D721Med (cell line): ENCODE data around the gene DTYMK.
"Not testable (repeated sequence)": the region's sequence is repeated elsewhere in the genome, so short reads cannot be mapped to it uniquely, and the experiment has no call there.

ENCODE experiments used
- DNase-seq: peaks from one replicate; pipeline ENCODE4 v3.0.0; 2011; ENCODE audit warnings: low spot score; ENCODE audit not compliant: insufficient read length
- FAIRE-seq: peaks from 2 replicates; lab custom pipeline; 2011; peaks lifted over from hg19 to GRCh38; lab: Jason Lieb, UNC
- TF ChIP-seq, protein P1 (sequence below): IDR thresholded peaks from 2 replicates; pipeline ENCODE4 v1.5.1; 2012; ENCODE audit warnings: mild to moderate bottlenecking, control low read depth; ENCODE audit not compliant: insufficient read depth; ENCODE audit errors: missing control alignments

The DTYMK gene, protein sequence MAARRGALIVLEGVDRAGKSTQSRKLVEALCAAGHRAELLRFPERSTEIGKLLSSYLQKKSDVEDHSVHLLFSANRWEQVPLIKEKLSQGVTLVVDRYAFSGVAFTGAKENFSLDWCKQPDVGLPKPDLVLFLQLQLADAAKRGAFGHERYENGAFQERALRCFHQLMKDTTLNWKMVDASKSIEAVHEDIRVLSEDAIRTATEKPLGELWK

DNA sequence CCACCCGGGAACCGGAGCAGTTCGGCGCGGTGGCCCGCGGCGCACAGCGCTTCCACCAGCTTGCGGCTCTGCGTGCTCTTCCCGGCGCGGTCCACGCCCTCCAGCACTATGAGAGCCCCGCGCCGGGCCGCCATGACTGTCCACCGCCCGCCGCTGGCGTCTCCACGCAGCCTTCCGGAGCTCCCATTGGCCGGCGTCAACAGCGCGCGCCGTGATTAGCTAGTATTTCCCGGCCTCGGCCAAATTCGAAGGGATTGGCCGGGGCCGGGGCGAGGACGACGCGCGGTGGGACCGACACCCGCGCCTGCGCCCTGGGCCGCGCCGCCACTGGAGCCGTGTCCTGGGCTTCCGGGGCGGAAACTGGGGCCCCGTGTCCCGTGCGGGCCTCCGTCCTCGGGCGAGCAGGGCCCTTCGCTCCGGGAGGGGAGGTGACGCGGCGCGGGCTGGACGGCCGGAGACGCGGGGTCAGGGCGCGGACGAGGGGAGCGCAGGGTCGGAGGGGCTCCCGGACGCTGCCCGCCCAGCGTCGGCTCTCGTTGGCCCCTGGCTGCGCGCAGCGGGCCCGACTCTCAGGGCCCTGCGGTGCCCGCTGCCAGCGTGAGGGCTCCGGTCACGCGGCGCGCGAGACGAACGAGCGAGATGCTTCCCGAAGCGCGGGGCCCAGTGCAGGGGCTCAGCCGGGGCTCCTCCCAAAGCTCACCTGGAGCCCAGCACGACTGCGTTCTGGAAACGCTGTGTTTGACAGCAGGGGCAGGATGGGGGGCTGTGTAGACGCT lies at the start of gene DTYMK:
Gene DTYMK (minus strand): TSS at position 166 of the 776 bp plus-strand sequence. CDS start 32 bp downstream, at position 134.
- FAIRE-seq, result no peak

GRCh38 chr2:241736111-241736510 lies 49.5 kb upstream of the DTYMK start:
- FAIRE-seq (no peak), DNase-seq (no peak)
- TF ChIP-seq, protein P1, sequence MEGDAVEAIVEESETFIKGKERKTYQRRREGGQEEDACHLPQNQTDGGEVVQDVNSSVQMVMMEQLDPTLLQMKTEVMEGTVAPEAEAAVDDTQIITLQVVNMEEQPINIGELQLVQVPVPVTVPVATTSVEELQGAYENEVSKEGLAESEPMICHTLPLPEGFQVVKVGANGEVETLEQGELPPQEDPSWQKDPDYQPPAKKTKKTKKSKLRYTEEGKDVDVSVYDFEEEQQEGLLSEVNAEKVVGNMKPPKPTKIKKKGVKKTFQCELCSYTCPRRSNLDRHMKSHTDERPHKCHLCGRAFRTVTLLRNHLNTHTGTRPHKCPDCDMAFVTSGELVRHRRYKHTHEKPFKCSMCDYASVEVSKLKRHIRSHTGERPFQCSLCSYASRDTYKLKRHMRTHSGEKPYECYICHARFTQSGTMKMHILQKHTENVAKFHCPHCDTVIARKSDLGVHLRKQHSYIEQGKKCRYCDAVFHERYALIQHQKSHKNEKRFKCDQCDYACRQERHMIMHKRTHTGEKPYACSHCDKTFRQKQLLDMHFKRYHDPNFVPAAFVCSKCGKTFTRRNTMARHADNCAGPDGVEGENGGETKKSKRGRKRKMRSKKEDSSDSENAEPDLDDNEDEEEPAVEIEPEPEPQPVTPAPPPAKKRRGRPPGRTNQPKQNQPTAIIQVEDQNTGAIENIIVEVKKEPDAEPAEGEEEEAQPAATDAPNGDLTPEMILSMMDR, result no peak

More for the DNA sequence above, at the start of gene DTYMK:
- TF ChIP-seq, protein P1, result no peak
- DNase-seq, result peak; percentile 96

GRCh38 chr2:241734467-241735208 lies 48.0 kb upstream of the DTYMK start, which contains the start of gene D2HGDH:
TSS of gene D2HGDH (plus strand) at chr2:241734630. CDS start at chr2:241735225, 595 bp downstream.
- TF ChIP-seq, protein P1, result no peak
- peak; percentile 80 for DNase-seq
- no peak for FAIRE-seq

GRCh38 chr2:241734208-241734466 lies 47.5 kb upstream of the DTYMK start:
- FAIRE-seq, result no peak
- DNase-seq, result no peak
- TF ChIP-seq, protein P1, result no peak

GRCh38 chr2:241733391-241734207 lies 47.0 kb upstream of the DTYMK start:
- FAIRE-seq (no peak), DNase-seq (no peak)
- TF ChIP-seq, protein P1, result no peak

GRCh38 chr2:241732513-241733186 lies 46.0 kb upstream of the DTYMK start:
- FAIRE-seq, DNase-seq: not testable (repeated sequence)
- TF ChIP-seq, protein P1, result peak; percentile 25
